OCI-LY1 (cell line): ENCODE results near the gene AARSD1.
A peak's percentile ranks its signal among the peaks of the same experiment; 100 is the strongest.
"Not testable (repeated sequence)": the region's sequence is repeated elsewhere in the genome, so short reads cannot be mapped to it uniquely, and the experiment has no call there.

Source experiments
- H2AFZ ChIP-seq: fragments of 200-600 bp; sonication (generic), shearing (Covaris generic); 2 replicates; pipeline ENCODE4 v1.6.0; 2014; ENCODE audit warnings: antibody characterized with exemption, mild to moderate bottlenecking, low read length
- H3F3A ChIP-seq: fragments of 200-600 bp; sonication (generic), shearing (Covaris generic); 2 replicates; pipeline ENCODE4 v1.6.0; 2014; ENCODE audit warnings: mild to moderate bottlenecking, antibody characterized with exemption, low read length, moderate library complexity; ENCODE audit not compliant: insufficient read depth
- H3K27ac ChIP-seq: fragments of 200-600 bp; sonication (generic); 2 replicates; pipeline ENCODE4 v1.5.1; 2014; ENCODE audit warnings: low read length, mixed run types, mild to moderate bottlenecking, low read depth; ENCODE audit not compliant: poor library complexity, severe bottlenecking
- H3K27me3 ChIP-seq: fragments of 200-600 bp; sonication (generic); 2 replicates; pipeline ENCODE4 v1.6.0; 2014; ENCODE audit warnings: antibody characterized with exemption, mild to moderate bottlenecking, low read length, moderate library complexity; ENCODE audit not compliant: insufficient read depth
- H3K36me3 ChIP-seq: fragments of 200-600 bp; sonication (generic); 2 replicates; pipeline ENCODE4 v1.6.1; 2014; ENCODE audit warnings: mild to moderate bottlenecking, antibody characterized with exemption, low read length, moderate library complexity, mixed read lengths; ENCODE audit not compliant: insufficient read depth
- H3K4me1 ChIP-seq: fragments of 200-600 bp; sonication (generic); 2 replicates; pipeline ENCODE4 v1.5.1; 2014; ENCODE audit warnings: mild to moderate bottlenecking, low read length, moderate library complexity; ENCODE audit not compliant: insufficient read depth, severe bottlenecking
- H3K4me2 ChIP-seq: fragments of 200-600 bp; sonication (generic), shearing (Covaris generic); 2 replicates; pipeline ENCODE4 v1.6.1; 2014; ENCODE audit warnings: low read length
- H3K4me3 ChIP-seq: fragments of 200-600 bp; sonication (generic); 2 replicates; pipeline ENCODE4 v1.5.1; 2014; ENCODE audit warnings: low read length, low read depth, mild to moderate bottlenecking, mixed read lengths; ENCODE audit not compliant: poor library complexity, severe bottlenecking
- H3K79me2 ChIP-seq: fragments of 200-600 bp; shearing (Covaris generic); 2 replicates; pipeline ENCODE4 v1.6.1; 2016; ENCODE audit warnings: mixed run types, low read length, mixed read lengths; ENCODE audit not compliant: insufficient read depth
- H3K9ac ChIP-seq: fragments of 200-600 bp; sonication (generic), shearing (Covaris generic); 2 replicates; pipeline ENCODE4 v1.6.1; 2014; ENCODE audit warnings: mild to moderate bottlenecking, low read length, mixed read lengths
- H3K9me2 ChIP-seq: fragments of 200-600 bp; sonication (generic), shearing (Covaris generic); 2 replicates; pipeline ENCODE4 v1.6.1; 2014; ENCODE audit warnings: low read depth, mild to moderate bottlenecking, low read length, mixed read lengths
- H3K9me3 ChIP-seq: fragments of 200-600 bp; shearing (Covaris generic); 2 replicates; pipeline ENCODE4 v1.6.1; 2014; ENCODE audit warnings: low read length, mixed read lengths
- H4K20me1 ChIP-seq: fragments of 200-600 bp; sonication (generic), shearing (Covaris generic); 2 replicates; pipeline ENCODE4 v1.6.0; 2016; ENCODE audit warnings: mild to moderate bottlenecking, low read length; ENCODE audit not compliant: insufficient read depth
- CTCF ChIP-seq: fragments of 200-600 bp; sonication (generic), shearing (Covaris generic); IDR thresholded peaks from 2 replicates; pipeline ENCODE4 v1.5.1; 2017; ENCODE audit warnings: mild to moderate bottlenecking, antibody characterized with exemption, low read length, moderate library complexity, mixed read lengths
- EZH2 ChIP-seq: fragments of 200-600 bp; sonication (generic), shearing (Covaris generic); IDR thresholded peaks from 2 replicates; pipeline ENCODE4 v1.8.0; 2017; ENCODE audit warnings: borderline replicate concordance, mixed run types, mild to moderate bottlenecking, antibody characterized with exemption, low read length, moderate library complexity, mixed read lengths

Gene AARSD1

GRCh38 chr17:42999003-42999525 lies 34.8 kb upstream of the AARSD1 start:
- Histone ChIP-seq H3K79me2 (peaks cover 20% of the 10 kb centered on the region), H3K4me1 (peaks cover 25% of the 10 kb centered on the region), H4K20me1 (no peaks in the 10 kb centered on the region), H3K9me3 (no peaks in the 10 kb centered on the region), H3K27ac (peak overlapping the region; percentile 76), H3K4me2 (peak overlapping the region; percentile 77), H3K9ac (peak overlapping the region; percentile 97), H3K9me2 (no peaks in the 10 kb centered on the region), H3K36me3 (peaks cover 60% of the 10 kb centered on the region), H3F3A (peaks cover 6% of the 10 kb centered on the region; the same call in 1 of the 2 replicates), H3K27me3 (no peaks in the 10 kb centered on the region), H2AFZ (no peak overlapping the region), H3K4me3 (peak overlapping the region; percentile 94)
- TF ChIP-seq EZH2 (no peak), CTCF (no peak)

- H3K9me2 ChIP-seq = no peaks in the 10 kb centered on the region
- no peaks in the 10 kb centered on the region for H3K9me3 ChIP-seq
- peak within 1 kb of the TSS; percentile 82; the same call in 1 of the 2 replicates for H2AFZ ChIP-seq
- peak within 1 kb of the TSS; percentile 97 for H3K9ac ChIP-seq
- no peaks in the 10 kb centered on the region for H4K20me1 ChIP-seq
- H3K4me3 ChIP-seq = peak within 1 kb of the TSS; percentile 94
- H3K4me1 ChIP-seq = peaks cover 25% of the 10 kb centered on the region
- peak within 1 kb of the TSS; percentile 77 for H3K4me2 ChIP-seq
- peaks cover 6% of the 10 kb centered on the region; the same call in 1 of the 2 replicates for H3F3A ChIP-seq
- H3K36me3 ChIP-seq = peaks cover 59% of the 10 kb centered on the region
- H3K79me2 ChIP-seq = peaks cover 20% of the 10 kb centered on the region
- TF ChIP-seq EZH2 = no peak
- peak; percentile 86 for TF ChIP-seq CTCF
- H3K27me3 ChIP-seq = no peaks in the 10 kb centered on the region
- H3K27ac ChIP-seq = peak within 1 kb of the TSS; percentile 76
These were observed 34.0 kb upstream of the AARSD1 start, which contains the start of gene RPL27 for GRCh38 chr17:42997984-42998938. RPL27 (plus strand) TSS chr17:42998419; CDS start chr17:42998751, 332 bp downstream.

GRCh38 chr17:42997390-42997983 lies 33.2 kb upstream of the AARSD1 start:
- Histone ChIP-seq H3K27ac (peak overlapping the region; percentile 60), H3K9ac (peak overlapping the region; percentile 61), H3K79me2 (peaks cover 20% of the 10 kb centered on the region), H3F3A (peaks cover 1% of the 10 kb centered on the region; the same call in 1 of the 2 replicates), H3K27me3 (no peaks in the 10 kb centered on the region), H4K20me1 (no peaks in the 10 kb centered on the region), H3K4me3 (peak overlapping the region; percentile 50), H3K9me3 (no peaks in the 10 kb centered on the region), H3K36me3 (peaks cover 59% of the 10 kb centered on the region), H3K9me2 (no peaks in the 10 kb centered on the region), H3K4me1 (peaks cover 25% of the 10 kb centered on the region), H2AFZ (peak overlapping the region; percentile 82; the same call in 1 of the 2 replicates), H3K4me2 (peak overlapping the region; percentile 71)
- TF ChIP-seq CTCF = no peak

- H2AFZ ChIP-seq, H3K27me3 ChIP-seq, H4K20me1 ChIP-seq, H3K9me2 ChIP-seq, H3K9me3 ChIP-seq, H3K4me2 ChIP-seq, H3F3A ChIP-seq, H3K27ac ChIP-seq, H3K79me2 ChIP-seq, H3K4me3 ChIP-seq, H3K9ac ChIP-seq: not testable (repeated sequence)
- Histone ChIP-seq H3K36me3 (peaks cover 60% of the 10 kb centered on the region), H3K4me1 (peaks cover 12% of the 10 kb centered on the region)
These were observed 29.7 kb upstream of the AARSD1 start for GRCh38 chr17:42993913-42994312.
